Breast epithelium (tissue), 3 donors: ENCODE measurements around the gene CTF1.

ENCODE experiments used
- POLR2A ChIP-seq: fragments of 450-650 bp; IDR thresholded peaks from one replicate; pipeline ENCODE4 v1.6.1; 2016; ENCODE audit warnings: antibody characterized with exemption, mild to moderate bottlenecking, moderate library complexity
- POLR2AphosphoS5 ChIP-seq, 3 donors: sonication (generic); formaldehyde crosslinking; IDR thresholded peaks; one replicate each; pipeline ENCODE4 v1.6.1; 2017; ENCODE audit warnings: antibody characterized with exemption in 3 of 3
- TF ChIP-seq, protein P1 (sequence below), 3 donors: fragments of 450-650 bp; IDR thresholded peaks; one replicate each; pipeline ENCODE4 v1.5.1; 2016 to 2017; ENCODE audit warnings: antibody characterized with exemption in 3 of 3, mild to moderate bottlenecking in 3 of 3, moderate library complexity in 3 of 3

DNA sequence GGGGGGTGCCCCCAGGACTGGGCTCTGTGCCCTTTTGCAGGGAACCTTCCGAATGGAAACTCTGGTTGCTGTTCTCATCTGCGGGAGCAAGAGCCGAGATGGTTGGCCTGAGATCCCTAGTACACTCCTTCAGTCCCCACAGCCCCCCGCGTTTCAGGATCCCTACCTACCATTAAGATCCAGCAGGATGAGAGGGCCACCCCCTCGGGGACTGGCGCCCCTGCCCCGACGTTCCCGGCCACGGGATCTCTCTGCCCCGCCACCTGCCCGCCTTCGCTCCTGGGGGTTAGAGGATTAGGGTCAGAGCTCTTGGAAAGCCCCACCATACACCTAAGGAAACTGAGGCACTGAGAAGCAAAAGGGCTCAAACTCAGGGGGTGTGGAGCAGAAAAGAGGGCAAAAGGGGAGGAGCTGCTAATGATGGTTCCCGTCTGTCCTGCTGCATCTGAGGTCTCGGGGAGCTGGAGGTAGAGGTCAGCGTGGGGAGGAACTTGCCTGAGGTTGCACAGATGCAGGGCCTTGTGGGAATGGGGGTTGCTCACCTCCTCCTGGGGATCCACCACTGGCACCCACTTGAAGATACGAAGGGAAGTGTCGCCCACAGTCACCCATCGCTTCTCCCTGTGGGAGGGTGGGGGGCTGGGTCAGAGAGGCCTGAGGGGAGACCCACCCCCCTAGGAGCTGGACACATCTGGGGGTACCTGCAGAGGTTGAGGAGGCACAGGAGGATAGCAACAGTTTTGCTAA is 3.6 kb upstream of the CTF1 start:
- TF ChIP-seq POLR2A (no peak), POLR2AphosphoS5 (IDR thresholded peaks at IDR 0.05) (no peak)
- TF ChIP-seq, protein P1, sequence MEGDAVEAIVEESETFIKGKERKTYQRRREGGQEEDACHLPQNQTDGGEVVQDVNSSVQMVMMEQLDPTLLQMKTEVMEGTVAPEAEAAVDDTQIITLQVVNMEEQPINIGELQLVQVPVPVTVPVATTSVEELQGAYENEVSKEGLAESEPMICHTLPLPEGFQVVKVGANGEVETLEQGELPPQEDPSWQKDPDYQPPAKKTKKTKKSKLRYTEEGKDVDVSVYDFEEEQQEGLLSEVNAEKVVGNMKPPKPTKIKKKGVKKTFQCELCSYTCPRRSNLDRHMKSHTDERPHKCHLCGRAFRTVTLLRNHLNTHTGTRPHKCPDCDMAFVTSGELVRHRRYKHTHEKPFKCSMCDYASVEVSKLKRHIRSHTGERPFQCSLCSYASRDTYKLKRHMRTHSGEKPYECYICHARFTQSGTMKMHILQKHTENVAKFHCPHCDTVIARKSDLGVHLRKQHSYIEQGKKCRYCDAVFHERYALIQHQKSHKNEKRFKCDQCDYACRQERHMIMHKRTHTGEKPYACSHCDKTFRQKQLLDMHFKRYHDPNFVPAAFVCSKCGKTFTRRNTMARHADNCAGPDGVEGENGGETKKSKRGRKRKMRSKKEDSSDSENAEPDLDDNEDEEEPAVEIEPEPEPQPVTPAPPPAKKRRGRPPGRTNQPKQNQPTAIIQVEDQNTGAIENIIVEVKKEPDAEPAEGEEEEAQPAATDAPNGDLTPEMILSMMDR (IDR thresholded peaks at IDR 0.05): no peak
